Smooth muscle cell of the brain vasculature (primary cell): ENCODE data around the gene NFYA.
"Not testable (repeated sequence)": the region's sequence is repeated elsewhere in the genome, so short reads cannot be mapped to it uniquely, and the experiment has no call there.

Source experiments
- DNase-seq: peaks from one replicate; pipeline ENCODE4 v3.0.0-alpha.2; 2012; ENCODE audit warnings: low read depth, low spot score

NFYA gene

GRCh38 chr6:41115027-41115426 lies 42.3 kb downstream of the NFYA start:
- not testable (repeated sequence) for DNase-seq

- no peak for DNase-seq
These were observed 46.7 kb downstream of the NFYA start for GRCh38 chr6:41119508-41119907.

GRCh38 chr6:41120058-41120457 lies 47.3 kb downstream of the NFYA start:
- DNase-seq, result no peak

GRCh38 chr6:41122373-41122772 lies 49.6 kb downstream of the NFYA start:
- no peak for DNase-seq

DNA sequence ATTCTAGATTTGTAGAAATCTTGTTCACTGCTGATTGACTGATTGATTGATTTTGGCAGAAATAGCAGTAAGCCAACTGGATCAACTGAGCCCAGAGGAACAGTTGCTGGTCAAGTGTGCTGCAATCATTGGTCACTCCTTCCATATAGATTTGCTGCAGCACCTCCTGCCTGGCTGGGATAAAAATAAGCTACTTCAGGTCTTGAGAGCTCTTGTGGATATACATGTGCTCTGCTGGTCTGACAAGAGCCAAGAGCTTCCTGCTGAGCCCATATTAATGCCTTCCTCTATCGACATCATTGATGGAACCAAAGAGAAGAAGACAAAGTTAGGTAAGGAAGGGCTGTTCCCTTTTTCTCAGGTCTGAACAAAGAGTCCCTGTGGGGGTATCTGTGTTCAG lies 50.1 kb downstream of the NFYA start:
- no peak for DNase-seq

- DNase-seq, result no peak
These were observed 52.5 kb downstream of the NFYA start for GRCh38 chr6:41125282-41125681.

DNA sequence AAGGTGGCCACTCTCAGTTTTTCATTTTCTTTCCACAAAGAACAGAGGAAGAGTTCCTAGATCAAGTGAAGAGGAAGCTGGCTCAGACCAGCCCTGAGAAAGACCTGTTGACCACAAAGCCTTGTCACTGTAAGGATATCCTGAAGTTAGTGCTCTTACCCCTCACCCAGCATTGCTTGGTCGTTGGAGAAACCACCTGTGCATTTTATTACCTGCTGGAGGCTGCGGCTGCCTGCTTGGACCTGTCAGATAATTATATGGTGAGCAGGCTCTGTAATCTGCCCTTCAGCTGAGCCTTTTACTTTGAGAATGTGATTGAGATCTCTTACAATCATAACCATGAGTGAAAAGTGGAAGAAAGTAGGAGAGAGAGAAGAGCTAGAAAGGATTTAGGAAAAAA lies 59.5 kb downstream of the NFYA start:
- no peak for DNase-seq

- DNase-seq, result no peak
These were observed 62.5 kb downstream of the NFYA start for GRCh38 chr6:41135062-41135832.

DNA sequence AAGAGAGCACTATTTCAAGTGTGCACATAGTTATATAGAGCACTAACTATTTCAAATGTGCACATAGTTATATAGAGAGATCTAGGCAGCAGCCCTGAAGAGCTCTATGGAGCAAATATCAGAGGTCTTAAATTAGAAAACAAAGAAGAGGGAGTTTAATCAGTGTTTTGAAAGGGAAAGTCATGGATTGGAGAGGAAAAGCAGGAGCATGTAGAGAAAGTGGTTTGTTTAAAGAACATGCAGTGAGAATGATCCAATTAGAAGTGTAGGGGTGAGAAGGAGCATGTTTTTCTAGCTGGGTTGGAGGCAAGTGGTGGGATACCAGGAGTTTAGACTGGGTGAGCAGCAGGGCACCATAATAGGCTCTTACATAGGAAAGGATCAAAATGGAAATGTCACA lies 64.1 kb downstream of the NFYA start:
- DNase-seq, result no peak

GRCh38 chr6:41147917-41148316 lies 75.1 kb downstream of the NFYA start:
- DNase-seq, result no peak
